HG02759 (cell line): ENCODE data around the gene PHETA1.
"Not testable (repeated sequence)": the region's sequence is repeated elsewhere in the genome, so short reads cannot be mapped to it uniquely, and the experiment has no call there.

Source experiments
- ATAC-seq: cut with Tn5 transposase; IDR thresholded peaks from one replicate; pipeline ENCODE4 v1.9.1; 2021; ENCODE audit warnings: mild to moderate bottlenecking, moderate library complexity; ENCODE audit not compliant: unreplicated experiment

The PHETA1 gene

DNA sequence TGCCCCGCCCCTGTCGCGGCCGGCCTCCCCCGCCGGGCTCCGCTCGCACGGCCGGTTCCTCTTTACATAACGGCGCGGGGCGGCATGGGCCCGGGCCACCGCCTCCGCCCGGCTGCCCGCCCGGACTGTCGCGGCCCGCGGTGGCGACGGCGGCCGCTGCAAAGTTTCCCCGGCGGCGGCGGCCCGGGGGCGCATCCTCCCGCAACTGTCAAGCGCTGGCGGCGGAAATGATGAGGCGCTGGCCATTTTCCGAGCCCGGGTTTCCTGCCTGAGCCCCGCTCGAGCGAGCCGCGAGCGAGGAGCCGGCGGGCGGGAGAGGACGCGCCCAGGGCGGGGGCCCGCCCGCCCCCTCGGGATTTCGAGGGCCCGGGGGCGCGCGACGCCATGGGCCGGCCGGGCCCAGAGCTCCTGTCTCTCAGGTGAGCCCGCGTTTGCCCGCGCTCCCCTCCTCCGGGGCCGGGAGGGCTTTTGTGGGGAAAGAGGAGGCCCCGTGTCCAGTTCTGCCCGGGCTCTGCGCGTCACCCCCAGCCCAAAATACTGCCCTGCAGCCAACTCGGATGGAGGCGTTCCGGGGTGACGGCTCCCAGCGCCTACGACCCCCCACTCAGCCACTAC, 37.1 kb upstream of the PHETA1 start, which contains the start of gene SH2B3:
SH2B3 (plus strand) TSS at position 65 of the 615 bp plus-strand sequence. CDS start 12,223 bp downstream, outside the sequence.
- ATAC-seq, result peak; percentile 11

DNA sequence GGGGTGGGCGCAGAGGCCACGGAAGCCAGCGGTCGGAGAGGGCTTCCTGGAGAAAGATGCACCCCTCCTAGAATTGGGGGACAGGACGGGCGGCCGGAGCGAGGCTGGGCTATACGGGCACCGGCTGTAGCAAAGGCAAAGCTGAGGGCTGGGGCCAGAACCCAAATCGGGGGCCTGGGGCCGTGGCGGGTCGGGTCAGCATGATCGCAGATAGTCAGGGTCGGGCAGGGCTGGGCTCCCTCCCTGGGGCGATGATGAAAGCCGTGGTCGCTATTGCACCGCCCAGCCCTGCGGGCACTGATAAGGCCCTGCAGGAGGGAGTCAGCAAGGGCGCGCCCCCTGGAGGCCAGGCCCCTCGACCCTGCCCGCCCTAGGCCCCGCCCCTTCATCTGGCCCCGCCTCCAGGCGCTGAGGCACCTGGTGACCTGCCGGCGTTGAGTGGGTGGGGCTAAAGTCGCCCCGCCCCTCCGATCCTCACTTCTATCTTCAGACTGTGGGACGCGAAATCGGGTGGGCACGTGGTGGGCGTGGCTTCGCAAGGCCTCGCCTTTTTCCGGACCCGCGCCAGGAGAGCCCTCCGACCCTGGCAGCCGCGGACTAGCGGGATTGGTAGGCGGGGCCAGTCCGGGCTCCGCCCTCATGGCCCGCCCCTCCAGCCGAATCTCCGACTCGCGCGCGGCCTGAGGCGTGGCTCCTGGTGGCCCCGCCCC, 36.4 kb upstream of the PHETA1 start:
- ATAC-seq, result peak; percentile 60

DNA sequence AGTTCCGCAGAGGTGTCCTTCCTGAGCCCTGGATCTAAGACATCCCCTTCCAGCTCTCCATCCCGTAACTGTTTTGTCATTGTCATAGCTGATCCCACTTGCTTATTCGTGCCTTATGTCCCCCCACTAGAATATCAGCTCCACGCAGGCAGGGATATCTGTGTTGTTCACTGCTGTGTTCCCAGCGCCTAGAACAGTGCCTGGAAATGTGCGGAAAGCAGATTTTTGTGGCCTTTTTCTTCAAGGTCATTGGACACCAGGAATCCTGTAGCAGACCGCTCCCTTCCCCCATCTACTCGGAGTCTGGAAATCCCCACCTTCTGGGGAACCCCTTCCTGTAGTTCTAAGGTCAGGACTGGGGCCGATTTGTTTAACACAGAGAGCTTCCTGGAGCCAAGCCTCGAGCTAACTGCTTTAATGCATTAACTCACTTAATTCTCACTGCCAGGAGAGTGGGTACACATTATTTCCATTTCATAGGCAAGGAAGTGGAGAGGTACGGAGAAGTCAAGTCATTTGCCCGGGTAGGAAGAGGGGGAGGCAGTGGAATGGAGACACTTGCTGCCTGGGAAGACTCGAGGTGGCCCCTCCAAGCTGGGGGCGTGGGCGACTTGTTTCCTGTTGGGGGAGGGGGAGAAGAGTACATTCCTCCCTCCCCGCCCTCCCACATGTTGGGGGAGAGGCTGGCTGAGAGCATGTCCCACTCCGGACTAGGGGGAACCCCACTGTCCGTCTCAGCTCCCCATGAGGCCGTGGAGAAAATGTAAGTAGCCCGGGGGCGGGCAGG, 35.7 kb upstream of the PHETA1 start:
- peak; percentile 5 for ATAC-seq

DNA sequence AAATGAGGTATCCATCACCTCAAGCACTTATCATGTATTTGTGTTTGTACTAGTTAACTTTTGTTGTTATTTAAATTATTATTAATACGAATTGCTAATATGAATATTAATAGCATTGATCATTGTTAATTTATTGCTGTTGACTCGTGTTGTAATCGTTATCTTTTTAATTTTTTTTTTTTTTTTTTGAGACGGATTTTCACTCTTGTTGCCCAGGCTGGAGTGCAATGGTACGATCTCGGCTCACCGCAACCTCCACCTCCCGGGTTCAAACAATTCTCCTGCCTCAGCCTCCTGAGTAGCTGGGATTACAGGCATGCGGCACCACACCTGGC, 33.6 kb upstream of the PHETA1 start:
- not testable (repeated sequence) for ATAC-seq

DNA sequence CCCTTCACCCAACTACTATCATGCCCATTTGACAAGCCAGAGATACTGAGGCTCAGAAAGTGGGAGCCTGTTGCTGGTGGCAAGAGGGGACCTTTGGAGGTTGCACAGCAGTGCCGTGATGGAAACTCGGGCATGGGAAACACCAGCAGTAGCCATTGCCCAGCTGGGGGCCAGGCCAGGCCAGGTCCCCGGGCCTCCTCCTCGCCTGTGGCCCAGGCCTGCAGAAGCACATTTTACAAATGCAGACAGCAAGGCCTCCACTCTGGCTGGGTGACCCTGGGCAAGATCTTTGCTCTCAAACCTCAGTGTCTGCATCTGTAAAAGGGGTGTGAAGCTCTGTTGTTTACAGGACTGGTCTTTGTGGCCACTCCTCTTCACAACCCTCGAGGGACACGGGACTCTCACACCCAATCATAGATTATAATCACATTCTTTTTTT, 32.3 kb upstream of the PHETA1 start:
- ATAC-seq, result no peak

DNA sequence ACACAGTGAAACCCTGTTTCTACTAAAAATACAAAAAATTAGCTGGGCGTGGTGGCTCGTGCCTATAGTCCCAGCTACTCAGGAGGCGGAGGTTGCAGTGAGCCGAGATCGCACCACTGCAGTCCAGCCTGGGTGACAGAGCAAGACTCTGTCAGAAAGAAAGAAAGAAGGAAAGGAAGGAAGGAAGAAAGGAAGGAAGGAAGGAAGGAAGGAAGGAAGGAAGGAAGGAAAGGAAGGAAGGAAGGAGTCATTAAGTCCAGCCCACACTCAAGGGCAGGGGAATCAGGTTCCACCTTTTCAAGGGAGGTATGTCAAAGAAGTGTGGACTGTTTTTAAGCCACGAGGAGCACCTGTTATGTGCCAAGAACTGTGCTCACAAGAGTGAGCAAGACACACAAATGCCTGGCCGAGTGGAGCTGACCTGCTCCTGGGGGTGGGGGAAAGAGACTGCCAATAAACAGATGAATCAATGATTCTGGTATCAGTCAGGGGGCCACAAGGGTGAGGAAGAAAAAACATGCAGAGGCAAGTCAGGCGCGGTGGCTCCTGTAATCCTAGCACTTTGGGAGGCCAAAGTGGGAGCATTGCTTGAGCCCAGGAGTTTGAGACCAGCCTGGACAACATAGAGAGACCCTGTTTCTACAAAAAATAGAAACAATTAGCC, 31.0 kb upstream of the PHETA1 start:
- not testable (repeated sequence) for ATAC-seq

DNA sequence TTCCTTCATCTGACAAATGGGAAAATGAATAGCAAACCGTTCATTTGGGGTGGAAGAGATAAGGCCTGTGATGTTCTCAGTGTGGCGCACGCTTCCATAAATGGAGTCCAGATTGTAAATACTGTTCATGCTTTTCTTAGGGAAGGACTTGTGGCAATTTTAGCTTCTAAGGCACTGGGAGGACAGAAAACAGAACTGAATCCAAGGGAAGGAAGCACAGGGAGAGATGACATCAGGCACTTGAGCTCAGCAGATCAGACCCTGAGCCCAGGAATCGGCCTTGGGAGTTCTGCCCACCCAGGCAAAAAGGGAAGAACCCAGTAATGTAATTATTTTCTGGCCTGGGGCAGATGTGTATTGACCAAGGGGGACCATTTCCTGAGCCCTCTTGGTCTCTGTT, 29.6 kb upstream of the PHETA1 start:
- no peak for ATAC-seq

DNA sequence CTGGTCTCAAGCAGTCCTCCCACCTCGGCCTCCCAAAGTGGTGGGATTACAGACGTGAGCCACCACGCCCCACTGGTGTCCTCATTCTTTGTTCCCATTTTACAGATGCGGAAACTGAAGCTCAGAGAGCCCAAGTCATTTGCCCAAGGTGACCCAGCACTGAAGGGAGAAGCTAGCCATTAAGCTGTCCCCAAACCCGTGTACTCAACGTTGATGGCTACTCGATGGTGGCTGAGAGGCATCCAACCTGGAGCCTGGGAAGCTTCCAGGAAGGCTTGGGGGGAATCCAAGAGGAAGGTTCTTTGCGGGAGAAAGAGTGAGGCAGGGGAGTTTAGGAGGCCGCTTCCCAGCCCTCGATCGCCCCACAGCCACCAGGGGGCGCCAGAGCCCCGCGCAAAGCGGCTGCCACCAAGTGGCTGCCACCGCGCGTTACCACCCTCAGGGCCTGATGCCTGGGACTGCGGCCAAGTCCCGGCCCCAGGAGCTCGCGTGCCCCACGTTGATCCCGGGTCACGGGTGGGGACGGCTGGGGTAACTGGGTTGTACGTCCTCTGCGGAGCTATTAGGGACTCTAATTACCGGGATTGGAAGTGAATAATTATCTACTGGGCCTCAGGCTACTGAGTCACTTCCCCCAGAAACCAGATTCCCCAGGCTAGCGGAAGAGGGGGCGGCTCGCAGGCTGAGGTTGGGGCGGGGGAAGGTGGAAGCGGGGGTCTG, 28.0 kb upstream of the PHETA1 start:
- peak; percentile 68 for ATAC-seq

DNA sequence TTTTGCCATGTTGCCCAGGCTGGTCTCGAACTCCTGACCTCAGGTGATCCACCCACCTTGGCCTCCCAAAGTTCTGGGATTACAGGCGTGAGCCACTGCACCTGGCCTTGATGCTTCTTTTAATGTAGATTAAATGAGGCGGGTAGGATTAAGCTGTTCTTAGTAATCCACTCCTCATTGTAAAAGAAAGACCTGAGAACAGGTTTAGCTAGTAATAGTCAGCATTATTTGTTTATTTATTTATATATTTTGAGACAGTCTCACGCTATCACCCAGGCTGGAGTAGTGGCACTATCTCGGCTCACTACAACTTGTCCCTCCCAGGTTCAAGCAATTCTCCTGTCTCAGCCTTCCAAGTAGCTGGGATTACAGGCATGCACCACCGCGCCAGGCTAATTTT, 27.4 kb upstream of the PHETA1 start:
- ATAC-seq, result not testable (repeated sequence)

DNA sequence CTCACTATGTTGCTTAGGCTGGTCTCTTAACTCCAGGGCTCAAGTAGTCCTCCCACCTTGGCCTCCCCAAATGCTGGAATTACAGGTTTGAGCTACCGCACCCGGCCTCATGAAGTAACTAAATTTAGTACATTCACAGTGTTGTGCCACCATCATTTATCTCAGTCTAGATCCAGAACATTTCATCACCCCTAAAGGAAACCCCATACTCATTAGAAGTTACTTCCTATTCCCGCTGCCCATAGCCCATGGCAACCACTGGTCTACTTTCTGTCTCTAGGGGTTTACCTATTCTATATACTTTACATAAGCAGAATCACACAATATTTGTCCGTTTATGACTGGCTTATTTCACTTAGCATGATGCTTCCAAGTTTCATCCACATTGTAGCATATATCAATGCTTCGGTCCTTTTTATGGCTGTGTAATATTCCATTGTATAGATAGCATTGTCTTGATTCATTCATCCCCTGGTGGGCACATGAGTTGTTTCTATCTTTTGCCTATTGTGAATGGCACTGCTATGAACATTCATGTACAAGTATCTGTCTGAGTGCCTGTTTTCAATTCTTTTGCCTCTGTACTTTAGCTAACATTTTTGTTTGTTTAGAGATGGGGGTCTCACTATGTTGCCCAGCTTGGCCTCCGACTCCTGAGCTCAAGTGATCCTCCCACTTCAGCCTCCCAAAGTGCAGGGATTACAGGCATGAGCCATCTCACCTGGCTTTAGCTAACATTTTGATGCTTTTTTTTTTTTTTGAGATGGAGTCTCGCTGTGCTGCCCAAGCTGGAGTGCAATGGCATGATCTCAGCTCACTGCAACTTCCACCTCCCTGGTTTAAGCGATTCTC, 26.7 kb upstream of the PHETA1 start:
- ATAC-seq, result no peak

DNA sequence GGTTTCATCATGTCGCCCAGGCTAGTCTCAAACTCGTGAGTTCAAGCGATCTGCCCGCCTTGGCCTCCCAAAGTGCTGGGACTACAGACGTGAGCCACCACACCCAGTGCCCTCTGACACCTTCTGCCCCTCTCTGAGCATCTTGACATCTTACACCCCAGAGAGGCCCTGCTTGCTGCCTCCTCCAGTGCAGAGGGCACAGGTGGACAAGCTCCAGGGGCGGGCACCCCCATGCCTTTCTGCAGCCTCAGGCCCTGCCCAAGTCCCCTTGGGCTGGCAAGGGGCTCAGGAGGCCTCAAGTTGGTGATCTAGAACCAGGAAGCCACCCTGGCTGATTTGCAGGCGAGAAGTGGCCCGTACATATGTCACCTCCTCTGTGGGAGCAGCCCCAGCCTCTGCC, 25.6 kb upstream of the PHETA1 start:
- no peak for ATAC-seq

DNA sequence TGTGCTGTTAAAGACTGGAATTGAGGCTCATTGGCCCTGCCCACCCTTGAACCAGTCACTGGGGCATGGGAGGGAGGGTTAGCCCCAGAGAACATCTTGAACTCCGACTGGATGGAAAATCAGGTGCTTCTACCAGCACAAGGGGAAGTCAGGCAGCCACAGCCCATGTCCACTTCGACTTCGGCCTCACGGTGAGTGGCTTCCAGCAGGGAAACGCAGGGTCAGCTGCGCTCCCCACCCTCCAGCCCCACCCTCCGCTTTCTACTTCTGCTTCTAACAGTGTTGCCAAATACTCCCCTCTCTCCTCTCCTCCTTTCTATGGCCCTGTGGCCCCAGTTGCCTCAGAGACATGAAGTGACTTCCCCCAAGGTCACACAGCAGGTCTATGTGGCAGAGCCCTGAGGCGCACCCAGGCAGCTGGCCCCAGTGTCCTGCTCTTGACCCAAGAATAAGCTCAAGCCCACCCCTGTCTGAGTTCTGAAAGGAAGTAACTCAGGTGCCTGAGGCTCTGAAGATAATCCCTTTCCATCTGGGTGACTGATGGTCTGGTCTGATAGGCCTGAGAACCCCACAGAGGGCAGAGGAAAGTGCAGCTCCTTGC, 24.9 kb upstream of the PHETA1 start:
- no peak for ATAC-seq

DNA sequence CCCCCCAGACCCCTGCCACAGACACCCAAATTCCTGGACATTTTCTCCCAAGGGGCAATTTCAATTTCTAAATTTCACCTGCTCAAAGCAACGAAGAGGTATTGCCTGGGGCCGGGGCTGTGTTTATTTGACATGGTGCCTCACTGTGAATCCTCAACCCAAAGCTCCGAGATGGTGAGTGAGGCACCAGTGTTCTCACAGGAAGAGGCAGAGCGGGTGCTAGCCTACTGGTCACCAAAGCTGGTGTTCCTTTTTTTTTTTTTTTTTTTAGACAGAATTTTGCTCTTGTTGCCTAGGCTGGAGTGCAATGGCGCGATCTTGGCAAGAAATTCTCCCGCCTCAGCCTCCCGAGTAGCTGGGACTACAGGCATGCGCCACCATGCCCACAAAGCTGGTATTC, 22.0 kb upstream of the PHETA1 start:
- ATAC-seq, result no peak

DNA sequence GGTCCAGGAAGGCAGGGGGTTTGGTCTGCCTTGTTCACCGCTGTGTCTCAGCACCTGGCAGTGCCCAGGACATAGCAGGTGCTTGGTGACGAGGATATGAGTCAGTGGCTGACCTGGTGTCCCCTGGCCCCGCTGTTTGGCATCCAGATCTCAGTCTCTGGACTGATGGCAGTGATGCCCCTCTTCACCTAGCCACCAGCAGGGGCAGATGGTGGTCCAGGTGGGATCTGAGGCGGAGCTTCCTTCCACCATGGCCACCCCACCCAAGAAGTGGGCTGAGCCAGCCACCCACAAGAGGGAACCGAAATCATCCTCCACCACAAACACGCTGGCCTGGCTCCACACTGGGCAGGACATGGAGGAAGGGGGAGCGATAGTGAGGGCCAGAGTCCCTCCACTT, 20.7 kb upstream of the PHETA1 start:
- ATAC-seq, result no peak

DNA sequence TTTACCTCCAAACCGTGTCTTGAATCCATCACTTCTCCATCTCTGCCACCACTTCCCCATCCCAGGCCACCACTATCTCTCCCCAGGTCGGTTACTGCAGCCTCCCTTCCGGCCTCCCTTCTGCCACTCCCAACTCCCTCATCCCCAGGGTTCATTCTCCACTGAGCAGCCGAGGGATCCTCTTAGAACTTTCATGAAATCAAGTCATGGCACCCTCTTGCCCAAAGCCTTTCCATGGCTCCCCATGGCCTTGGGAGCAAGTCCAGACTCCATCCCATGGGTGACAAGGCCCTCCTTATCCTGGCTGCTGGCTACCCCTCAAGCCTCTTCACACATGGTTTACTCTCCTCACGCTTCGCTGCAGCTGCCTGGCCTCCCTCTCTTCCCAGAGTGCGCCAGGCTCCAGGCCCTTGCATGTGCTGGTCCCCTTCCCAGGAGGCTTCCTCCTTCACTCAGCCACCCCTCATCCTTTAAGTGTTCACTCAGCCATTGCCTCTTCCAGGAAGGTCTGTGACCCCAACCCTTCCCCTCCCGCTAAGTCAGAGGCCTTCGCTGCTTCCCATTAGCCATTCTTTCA, 18.9 kb upstream of the PHETA1 start:
- no peak for ATAC-seq

DNA sequence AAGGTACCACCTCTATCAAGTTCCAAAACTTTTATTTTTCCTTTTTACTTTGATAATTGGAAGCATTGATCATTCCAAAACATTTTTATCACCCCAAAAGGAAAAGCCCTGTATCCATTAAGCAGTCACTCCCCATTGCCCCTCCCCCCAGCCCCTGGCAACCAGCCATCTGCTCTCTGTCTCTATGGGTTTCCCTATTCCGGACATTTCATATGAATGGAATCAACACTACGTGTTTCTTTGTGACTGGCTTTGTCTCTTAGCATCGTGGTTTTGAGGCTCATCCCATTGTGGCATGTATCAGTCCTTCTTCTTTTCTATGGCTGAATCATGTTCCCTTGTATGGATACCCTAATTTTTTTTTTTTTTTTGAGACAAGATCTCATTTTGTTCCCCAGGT, 18.0 kb upstream of the PHETA1 start:
- no peak for ATAC-seq

DNA sequence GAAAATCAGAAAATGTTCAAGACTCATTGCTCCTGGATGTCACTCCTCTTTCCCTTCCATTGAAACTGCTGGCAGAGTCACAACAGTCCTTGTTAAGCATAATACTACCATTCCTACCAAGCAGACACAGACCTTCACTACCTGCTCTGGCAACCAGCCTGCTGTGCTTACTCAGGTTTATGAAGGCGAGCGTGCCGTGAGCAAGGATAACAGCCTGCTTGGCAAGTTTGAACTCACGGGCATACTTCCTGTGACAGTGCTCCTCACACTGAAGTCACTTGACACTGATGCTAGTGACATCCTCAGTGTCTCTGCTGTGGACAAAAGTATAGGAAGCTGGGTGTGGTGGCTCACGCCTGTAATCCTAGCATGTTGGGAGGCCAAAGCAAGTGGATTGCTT, 15.7 kb upstream of the PHETA1 start:
- ATAC-seq, result no peak

DNA sequence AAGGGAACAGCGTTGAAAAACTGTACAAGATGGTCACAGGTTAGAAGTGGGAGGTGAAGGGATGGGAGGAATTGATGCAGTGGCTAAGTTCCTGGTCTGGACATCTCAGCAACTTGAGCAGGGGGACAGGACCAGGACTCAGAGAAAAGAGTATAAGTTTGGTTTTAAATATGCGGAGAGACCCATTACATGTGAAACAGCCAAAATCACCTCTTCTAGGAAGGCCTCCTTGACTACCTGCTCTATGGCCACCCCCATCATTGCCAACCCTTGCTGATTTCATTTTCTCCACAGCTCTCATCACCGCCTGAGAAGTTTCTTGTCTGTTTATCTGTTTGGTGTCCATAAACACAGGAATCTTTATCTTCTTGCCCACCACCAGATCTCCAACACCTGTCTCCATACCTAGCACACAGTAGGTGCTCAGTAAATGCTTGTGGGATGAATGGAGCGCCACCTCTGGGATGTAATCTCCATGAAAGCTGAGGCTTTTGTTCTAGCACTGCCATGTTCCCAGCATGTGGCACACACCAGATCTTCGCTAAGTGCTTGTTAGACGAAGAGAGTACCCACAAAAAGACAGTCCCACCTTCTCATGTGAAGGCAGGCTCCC, 11.2 kb upstream of the PHETA1 start:
- no peak for ATAC-seq

DNA sequence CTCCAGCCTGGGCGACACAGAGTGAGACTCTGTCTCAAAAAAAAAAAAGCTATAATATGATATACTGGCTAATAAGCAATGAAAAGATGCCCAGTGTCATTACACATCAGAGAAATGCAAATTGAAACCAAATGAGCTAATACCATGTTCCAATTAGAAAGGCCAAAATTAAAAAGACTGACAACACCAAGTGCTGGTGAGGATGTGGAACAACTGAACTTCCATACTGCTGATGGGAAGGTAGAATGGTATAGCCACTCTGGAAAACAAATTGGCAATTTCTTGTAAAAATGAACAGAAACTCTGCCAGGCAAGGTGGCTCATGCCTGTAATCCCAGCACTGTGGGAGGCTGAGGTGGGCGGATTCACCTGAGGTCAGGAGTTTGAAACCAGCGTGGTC, 8.5 kb upstream of the PHETA1 start:
- ATAC-seq, result no peak
